GM12801 (cell line): ENCODE data around the gene AXDND1.

Experiments used
- TF ChIP-seq, protein P1 (sequence below): IDR thresholded peaks from one replicate; pipeline ENCODE4 v1.5.1; 2011; ENCODE audit warnings: control low read depth; ENCODE audit not compliant: insufficient read length; ENCODE audit errors: extremely low read depth

AXDND1 gene

DNA sequence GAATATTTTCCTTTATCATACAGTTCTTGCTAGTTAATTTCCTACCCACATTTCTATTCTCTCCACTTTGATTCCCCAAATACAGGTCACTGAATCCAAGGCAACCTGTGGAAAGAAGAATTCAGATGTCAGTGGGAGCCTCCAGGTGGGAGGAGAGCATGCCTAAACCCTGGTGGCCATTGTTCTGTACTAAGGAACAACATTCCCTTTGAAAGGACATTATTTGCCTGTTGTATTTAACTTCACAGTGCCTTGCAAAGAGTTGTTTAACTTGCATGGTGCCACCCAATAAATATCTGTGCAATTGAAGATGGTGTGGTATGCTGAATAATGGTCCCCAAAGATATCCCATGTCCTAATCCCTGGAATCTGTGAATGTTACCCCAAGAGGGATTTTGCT is 188.7 kb downstream of the AXDND1 start:
- TF ChIP-seq, protein P1, sequence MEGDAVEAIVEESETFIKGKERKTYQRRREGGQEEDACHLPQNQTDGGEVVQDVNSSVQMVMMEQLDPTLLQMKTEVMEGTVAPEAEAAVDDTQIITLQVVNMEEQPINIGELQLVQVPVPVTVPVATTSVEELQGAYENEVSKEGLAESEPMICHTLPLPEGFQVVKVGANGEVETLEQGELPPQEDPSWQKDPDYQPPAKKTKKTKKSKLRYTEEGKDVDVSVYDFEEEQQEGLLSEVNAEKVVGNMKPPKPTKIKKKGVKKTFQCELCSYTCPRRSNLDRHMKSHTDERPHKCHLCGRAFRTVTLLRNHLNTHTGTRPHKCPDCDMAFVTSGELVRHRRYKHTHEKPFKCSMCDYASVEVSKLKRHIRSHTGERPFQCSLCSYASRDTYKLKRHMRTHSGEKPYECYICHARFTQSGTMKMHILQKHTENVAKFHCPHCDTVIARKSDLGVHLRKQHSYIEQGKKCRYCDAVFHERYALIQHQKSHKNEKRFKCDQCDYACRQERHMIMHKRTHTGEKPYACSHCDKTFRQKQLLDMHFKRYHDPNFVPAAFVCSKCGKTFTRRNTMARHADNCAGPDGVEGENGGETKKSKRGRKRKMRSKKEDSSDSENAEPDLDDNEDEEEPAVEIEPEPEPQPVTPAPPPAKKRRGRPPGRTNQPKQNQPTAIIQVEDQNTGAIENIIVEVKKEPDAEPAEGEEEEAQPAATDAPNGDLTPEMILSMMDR, result no peak

DNA sequence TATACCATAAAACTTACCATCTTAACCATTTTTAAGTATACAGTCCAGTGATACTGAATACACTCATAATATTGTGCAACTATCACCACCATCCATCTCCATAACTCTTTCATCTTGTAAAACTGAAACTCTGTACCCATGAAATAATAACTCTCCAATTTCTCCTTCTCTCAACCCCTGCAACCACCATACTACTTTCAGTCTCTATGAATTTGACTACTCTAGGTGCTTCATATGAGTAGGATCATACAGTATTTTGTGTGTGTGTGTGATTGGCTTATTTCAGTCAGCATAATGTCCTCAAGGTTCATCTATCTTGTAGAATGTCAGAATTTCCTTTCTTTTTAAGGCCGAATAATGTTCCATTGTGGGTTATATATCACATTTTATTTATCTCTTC is 192.3 kb downstream of the AXDND1 start:
- TF ChIP-seq, protein P1, result no peak

DNA sequence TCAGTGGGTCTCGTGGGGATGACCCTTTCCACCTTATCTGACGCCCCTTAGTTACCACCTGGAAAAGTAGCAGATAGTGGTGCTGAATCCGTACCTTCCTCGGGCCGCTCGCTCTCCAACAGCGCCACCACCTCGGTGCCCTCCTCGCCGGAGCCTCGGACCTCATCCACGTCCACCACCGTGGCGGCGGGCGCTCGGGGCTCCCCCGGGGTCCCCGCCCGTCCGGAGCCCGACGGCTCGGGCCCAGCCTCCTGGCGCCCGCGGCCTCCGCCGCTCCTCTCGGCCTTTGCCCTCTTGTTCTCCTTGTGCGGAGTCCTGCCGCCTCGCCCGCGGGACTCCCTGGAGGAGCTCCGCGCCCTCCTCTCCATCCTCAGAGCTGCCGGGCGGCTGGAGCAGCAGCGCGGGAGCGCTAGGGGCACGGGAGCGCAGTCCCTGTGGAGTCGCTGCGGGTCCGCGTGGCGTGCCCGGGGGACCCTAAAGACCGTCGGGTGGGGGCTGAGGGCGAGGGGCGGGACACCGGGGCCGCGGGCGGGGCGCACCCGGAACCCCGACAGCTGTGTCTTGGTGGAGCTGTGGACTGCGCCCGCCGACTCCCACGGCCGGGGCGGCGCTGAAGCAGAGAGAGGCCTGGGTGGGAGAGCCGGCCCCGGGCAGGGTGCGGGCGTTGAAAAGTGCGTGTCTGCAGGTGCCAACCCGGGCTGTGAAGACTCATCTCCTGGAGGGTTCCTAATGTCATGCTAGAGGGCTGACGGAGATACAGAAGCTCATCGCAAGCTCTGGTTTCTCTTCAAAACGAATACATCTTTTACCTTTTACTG is 209.9 kb downstream of the AXDND1 start, which contains the start of gene NPHS2:
TSS of gene NPHS2 (minus strand) at position 452 of the 818 bp plus-strand sequence. CDS start at position 368, 84 bp downstream.
- TF ChIP-seq, protein P1, result no peak

DNA sequence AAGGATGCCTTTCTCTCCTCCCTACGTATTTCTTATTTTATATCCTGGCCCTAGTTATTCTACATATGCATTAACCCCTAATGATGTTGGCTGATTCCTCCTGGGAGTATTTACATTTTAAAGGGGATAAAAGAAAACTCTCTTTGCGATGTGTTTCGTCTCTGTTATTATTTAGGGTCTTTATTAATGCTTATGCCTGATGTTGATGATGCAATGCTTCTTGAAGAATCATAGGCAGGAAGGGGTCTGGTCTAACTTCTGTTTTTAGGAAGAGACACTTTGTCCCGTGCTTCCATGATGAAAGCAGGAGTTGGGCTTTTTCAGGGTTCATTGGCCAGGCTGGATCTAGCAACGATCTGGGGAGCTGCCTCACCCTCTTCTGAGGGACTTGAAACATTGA is 210.7 kb downstream of the AXDND1 start:
- TF ChIP-seq, protein P1, result no peak

DNA sequence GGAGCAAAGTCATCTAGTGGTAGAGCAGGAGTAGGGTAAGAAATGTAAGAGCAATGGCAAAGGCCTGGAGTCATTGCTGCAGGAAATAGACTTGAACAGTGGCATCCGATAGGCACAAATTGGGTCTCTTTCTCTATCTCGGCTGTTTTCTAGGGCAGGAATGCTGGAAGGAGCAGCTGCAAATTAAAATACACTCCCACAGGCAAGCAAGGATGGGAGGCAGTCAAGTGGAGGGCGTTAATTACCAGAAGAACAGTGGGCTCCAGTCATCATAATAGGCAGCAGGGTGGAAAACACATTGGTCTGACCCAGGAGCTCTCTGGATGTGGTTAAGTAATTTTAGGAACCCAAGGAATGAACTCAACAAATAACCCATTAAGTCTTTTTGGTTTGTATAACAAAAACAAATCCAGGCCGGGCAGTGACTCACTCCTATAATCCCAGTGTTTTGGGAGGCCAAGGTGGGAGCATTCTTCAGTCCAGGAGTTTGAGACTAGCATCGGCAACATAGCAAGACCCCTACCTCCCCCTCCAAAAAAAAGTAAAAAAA is 218.1 kb downstream of the AXDND1 start:
- TF ChIP-seq, protein P1, result no peak

DNA sequence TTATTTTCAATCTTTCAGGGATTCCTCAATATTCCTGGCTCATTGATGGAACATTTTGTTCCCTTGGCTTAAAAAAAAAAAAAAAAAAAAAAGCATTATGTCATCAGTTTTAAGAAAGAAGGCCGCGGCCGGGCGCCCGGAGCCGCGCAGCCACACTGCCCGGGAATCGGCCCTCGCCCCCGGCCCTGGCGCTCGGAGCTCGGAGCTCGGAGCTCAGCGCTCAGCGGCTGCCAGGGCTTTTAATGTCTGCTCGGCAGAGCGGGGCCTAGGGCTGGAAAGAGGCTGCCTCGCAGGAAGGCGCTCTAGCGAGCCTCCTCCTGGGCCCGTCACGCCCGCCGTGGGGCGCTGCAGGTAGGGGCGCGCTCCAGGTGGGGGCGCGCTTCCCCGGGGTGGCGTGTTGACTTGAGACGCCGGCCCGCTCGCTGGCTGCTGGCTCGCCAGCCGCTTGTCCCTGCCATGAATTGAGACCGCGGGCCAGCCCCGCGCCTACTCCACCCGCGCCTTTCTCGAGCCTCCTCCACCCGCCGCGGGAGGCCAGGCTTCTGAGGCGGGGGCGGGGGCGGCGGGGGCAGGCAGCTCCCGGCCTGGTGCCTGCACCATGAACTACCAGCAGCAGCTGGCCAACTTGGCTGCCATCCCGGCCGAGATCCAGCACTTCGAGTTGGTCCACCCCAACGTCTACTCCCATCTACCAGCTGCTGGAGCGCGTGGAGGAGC is 220.5 kb downstream of the AXDND1 start:
- TF ChIP-seq, protein P1, result no peak

DNA sequence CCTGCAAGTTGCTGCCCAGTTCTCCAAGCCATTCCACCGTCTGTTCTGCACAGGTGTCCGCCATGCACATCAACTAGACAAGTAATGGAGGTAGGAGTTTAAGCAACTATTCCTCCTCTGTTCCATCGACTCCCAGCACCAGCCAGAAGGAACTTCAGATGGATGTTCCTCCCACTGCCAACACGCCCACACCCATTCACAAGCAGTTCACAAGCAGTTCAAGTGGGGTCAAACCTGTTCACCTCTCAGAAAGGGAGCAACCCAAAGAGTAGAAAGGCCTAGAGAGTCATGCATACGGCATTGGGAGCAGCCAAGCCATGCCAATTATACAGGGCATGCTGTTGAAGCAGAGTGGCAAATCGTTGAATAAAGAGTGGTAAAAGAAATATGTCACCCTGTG is 221.6 kb downstream of the AXDND1 start:
- TF ChIP-seq, protein P1, result no peak
